ENCODE data around the gene MARK2. TPM values are rescaled to one million over a fixed set of nuclear protein-coding genes. Genes with fewer than 3 reads are reported as not detected.

MARK2 gene
- total and polyA plus RNA-seq, 8 donors = 11.7 to 30.8 (median 21.1) TPM

- H3K4me1 ChIP-seq = peaks cover 10 to 28% (median 14%) of the 10 kb centered on the region in 3 donors
- DNase-seq = peak in 2 of 6 donors; percentile 52 to 71
- no peaks in the 10 kb centered on the region for H3K9me3 ChIP-seq
- no peak for ATAC-seq
- H3K27me3 ChIP-seq = no peaks in the 10 kb centered on the region
- WGBS, 2 donors = 60 to 66% methylated on average over 14 of the region's 14 CpGs
- H3K4me3 ChIP-seq = no peak overlapping the region
- no peak for FAIRE-seq
- H3K27ac ChIP-seq = peak overlapping the region in 2 of 4 donors; percentile 16 to 33
- intact Hi-C loops (cut with DNase I) = no loop called here
- no peaks in the 10 kb centered on the region for H3K36me3 ChIP-seq
- TF ChIP-seq CTCF (IDR thresholded peaks at IDR 0.05) = peak in 1 of 4 donors; percentile 19
These were observed 82.1 kb downstream of the MARK2 start for GRCh38 chr11:63920939-63921417.

- FAIRE-seq (no peak), DNase-seq (no peak), ATAC-seq (no peak)
- Histone ChIP-seq H3K27ac (no peak overlapping the region), H3K4me3 (no peak overlapping the region), H3K27me3 (no peaks in the 10 kb centered on the region), H3K4me1 (peaks cover 2 to 15% (median 6%) of the 10 kb centered on the region in 3 donors), H3K36me3 (no peaks in the 10 kb centered on the region), H3K9me3 (no peaks in the 10 kb centered on the region)
- intact Hi-C loops (cut with DNase I) = no loop called here
- WGBS, 2 donors = 84 to 85% methylated on average over 2 of the region's 2 CpGs
- TF ChIP-seq CTCF (IDR thresholded peaks at IDR 0.05) = no peak
These were observed 83.8 kb downstream of the MARK2 start for GRCh38 chr11:63922673-63923192.

- no peaks in the 10 kb centered on the region for H3K9me3 ChIP-seq
- WGBS, 2 donors = 36 to 46% methylated on average over 4 of the region's 4 CpGs
- intact Hi-C loops (cut with DNase I) = no loop called here
- no peak for TF ChIP-seq CTCF (IDR thresholded peaks at IDR 0.05)
- no peak overlapping the region for H3K4me3 ChIP-seq
- no peaks in the 10 kb centered on the region for H3K27me3 ChIP-seq
- H3K36me3 ChIP-seq = no peaks in the 10 kb centered on the region
- DNase-seq (no peak), ATAC-seq (no peak), FAIRE-seq (no peak)
- no peak overlapping the region for H3K27ac ChIP-seq
- H3K4me1 ChIP-seq = peaks cover 0 to 10% (median 6%) of the 10 kb centered on the region in 3 donors
These were observed 84.4 kb downstream of the MARK2 start for GRCh38 chr11:63923319-63923718.

GRCh38 chr11:63929616-63930015 is 90.7 kb downstream of the MARK2 start:
- H3K36me3 ChIP-seq = no peaks in the 10 kb centered on the region
- ATAC-seq = no peak
- 86 to 87% methylated on average over 5 of the region's 5 CpGs for WGBS, 2 donors
- intact Hi-C loops (cut with DNase I) = no loop called here
- H3K27me3 ChIP-seq = no peaks in the 10 kb centered on the region
- DNase-seq = no peak
- no peak for FAIRE-seq
- no peak for TF ChIP-seq CTCF (IDR thresholded peaks at IDR 0.05)
- H3K4me3 ChIP-seq = no peak overlapping the region
- no peak overlapping the region for H3K27ac ChIP-seq
- no peaks in the 10 kb centered on the region for H3K4me1 ChIP-seq
- H3K9me3 ChIP-seq = no peaks in the 10 kb centered on the region

- intact Hi-C loops (cut with DNase I) = no loop called here
- DNase-seq = no peak
- Histone ChIP-seq H3K27me3 (no peaks in the 10 kb centered on the region), H3K4me3 (no peak overlapping the region), H3K27ac (no peak overlapping the region), H3K9me3 (no peaks in the 10 kb centered on the region), H3K4me1 (no peaks in the 10 kb centered on the region), H3K36me3 (no peaks in the 10 kb centered on the region)
- FAIRE-seq = no peak
- WGBS, 2 donors = 78 to 85% methylated on average over 6 of the region's 6 CpGs
- no peak for TF ChIP-seq CTCF (IDR thresholded peaks at IDR 0.05)
- ATAC-seq = no peak
These were observed 92.1 kb downstream of the MARK2 start for GRCh38 chr11:63931045-63931444.

Measured in pancreas (tissue), 10 donors.